MM.1S (cell line): Measurements from ENCODE around the gene ROPN1L.

Source experiments
- EZH2 ChIP-seq: fragments of 300-600 bp; sonication (generic); optimal IDR thresholded peaks from 2 replicates; pipeline ENCODE3; 2017; ENCODE audit warnings: low read depth, mild to moderate bottlenecking, antibody characterized with exemption, low read length, mixed read lengths
- EZH2phosphoT487 ChIP-seq: fragments of 300-600 bp; sonication (generic); IDR thresholded peaks from 2 replicates; pipeline ENCODE4 v1.6.1; 2018; ENCODE audit warnings: antibody characterized with exemption, low read length
- TF ChIP-seq, protein P1 (sequence below): fragments of 300-600 bp; sonication (generic); IDR thresholded peaks from 2 replicates; pipeline ENCODE4 v1.5.1; 2016; ENCODE audit warnings: antibody characterized with exemption, low read length, mixed read lengths

DNA sequence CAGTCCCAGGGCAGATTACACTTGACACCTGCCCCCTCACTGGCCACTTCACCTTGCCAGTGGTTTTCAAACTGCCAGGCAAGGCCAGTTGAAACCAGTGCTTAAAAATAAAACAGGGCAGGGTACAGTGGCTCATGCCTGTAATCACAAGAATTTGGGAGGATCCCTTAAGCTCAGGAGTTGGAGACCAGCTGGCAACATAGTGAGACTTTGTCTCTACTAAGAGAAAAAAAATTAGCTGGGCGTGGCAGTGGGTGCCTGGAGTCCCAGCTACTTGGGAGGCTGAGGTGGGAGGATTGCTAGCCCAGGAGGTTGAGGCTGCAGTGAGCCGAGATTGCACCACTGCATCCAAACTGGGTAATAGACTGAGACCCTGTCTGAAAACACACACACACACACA is 58.1 kb downstream of the ROPN1L start:
- TF ChIP-seq, protein P1, sequence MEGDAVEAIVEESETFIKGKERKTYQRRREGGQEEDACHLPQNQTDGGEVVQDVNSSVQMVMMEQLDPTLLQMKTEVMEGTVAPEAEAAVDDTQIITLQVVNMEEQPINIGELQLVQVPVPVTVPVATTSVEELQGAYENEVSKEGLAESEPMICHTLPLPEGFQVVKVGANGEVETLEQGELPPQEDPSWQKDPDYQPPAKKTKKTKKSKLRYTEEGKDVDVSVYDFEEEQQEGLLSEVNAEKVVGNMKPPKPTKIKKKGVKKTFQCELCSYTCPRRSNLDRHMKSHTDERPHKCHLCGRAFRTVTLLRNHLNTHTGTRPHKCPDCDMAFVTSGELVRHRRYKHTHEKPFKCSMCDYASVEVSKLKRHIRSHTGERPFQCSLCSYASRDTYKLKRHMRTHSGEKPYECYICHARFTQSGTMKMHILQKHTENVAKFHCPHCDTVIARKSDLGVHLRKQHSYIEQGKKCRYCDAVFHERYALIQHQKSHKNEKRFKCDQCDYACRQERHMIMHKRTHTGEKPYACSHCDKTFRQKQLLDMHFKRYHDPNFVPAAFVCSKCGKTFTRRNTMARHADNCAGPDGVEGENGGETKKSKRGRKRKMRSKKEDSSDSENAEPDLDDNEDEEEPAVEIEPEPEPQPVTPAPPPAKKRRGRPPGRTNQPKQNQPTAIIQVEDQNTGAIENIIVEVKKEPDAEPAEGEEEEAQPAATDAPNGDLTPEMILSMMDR: no peak
- TF ChIP-seq EZH2phosphoT487 (no peak), EZH2 (no peak)
